Gastroesophageal sphincter (tissue), 4 donors: ENCODE results near the gene COL25A1. TPM values are rescaled to one million over a fixed set of nuclear protein-coding genes. Genes with fewer than 3 reads are reported as not detected.

Experiments
- ATAC-seq: fragments of 150-250 bp; one replicate; pipeline ENCODE4 v1.9.1; 2016; ENCODE audit warnings: mild to moderate bottlenecking, moderate library complexity
- H3K27ac ChIP-seq, 4 donors: fragments of 200-600 bp; sonication (generic) in 3 of 4; 1 replicate in 3 of 4; 2 replicates in 1 of 4; pipeline ENCODE4 v1.5.1; 2016 to 2019
- H3K27me3 ChIP-seq: fragments of 200-600 bp; sonication (generic); one replicate; pipeline ENCODE4 v1.5.1; 2019
- H3K36me3 ChIP-seq, 2 donors: fragments of 200-600 bp; sonication (generic); one replicate each; pipeline ENCODE4 v1.5.1; 2019; ENCODE audit warnings: control low read depth in 1 of 2
- H3K4me1 ChIP-seq, 3 donors: fragments of 200-600 bp; sonication (generic); 1 replicate in 2 of 3; 2 replicates in 1 of 3; pipeline ENCODE4 v1.5.1; 2016 to 2019; ENCODE audit warnings: control low read depth in 2 of 3
- H3K4me3 ChIP-seq, 2 donors: fragments of 200-600 bp; sonication (generic); one replicate each; pipeline ENCODE4 v1.5.1; 2019; ENCODE audit warnings: mild to moderate bottlenecking in 1 of 2, moderate library complexity in 1 of 2
- H3K9me3 ChIP-seq, 3 donors: fragments of 200-600 bp; sonication (generic); one replicate each; pipeline ENCODE4 v1.5.1; 2017 to 2019; ENCODE audit warnings: control low read depth in 2 of 3
- CTCF ChIP-seq, 4 experiments: fragments of 200-600 bp in 2 of 4; fragments of 450-650 bp in 2 of 4; sonication (generic) in 1 of 4; IDR thresholded peaks; one replicate each; pipeline ENCODE4 v1.5.1; 2017 to 2019; ENCODE audit warnings: antibody characterized with exemption in 4 of 4, mild to moderate bottlenecking in 2 of 4, moderate library complexity in 2 of 4
- EP300 ChIP-seq: sonication (generic); formaldehyde crosslinking; IDR thresholded peaks from one replicate; pipeline ENCODE4 v1.6.1; 2017; ENCODE audit warnings: antibody characterized with exemption, mild to moderate bottlenecking
- POLR2A ChIP-seq, 2 donors: fragments of 450-650 bp; IDR thresholded peaks; one replicate each; pipeline ENCODE4 v1.6.1; 2017; ENCODE audit warnings: antibody characterized with exemption in 2 of 2, mild to moderate bottlenecking in 2 of 2, moderate library complexity in 1 of 2
- POLR2AphosphoS5 ChIP-seq: sonication (generic); formaldehyde crosslinking; IDR thresholded peaks from one replicate; pipeline ENCODE4 v1.6.1; 2017; ENCODE audit warnings: antibody characterized with exemption
- WGBS, 2 donors: methylation state at CpG; one replicate each; pipeline ENCODE4 v1.1.5; 2018; ENCODE audit warnings: low coverage in 1 of 2; 5-methylcytosine and 5-hydroxymethylcytosine counted together
- total RNA-seq, 4 donors: library from RNA; depleted of rRNA; stranded (reverse); fragments of >200 nt; gene quantifications; one replicate each; pipeline ENCODE4 v1.1.0, GENCODE V29; 2016

Gene COL25A1
- total RNA-seq, 4 donors from 2014 or later: 0.40 to 1.8 (median 1.0) TPM

- no peak for TF ChIP-seq POLR2A (IDR thresholded peaks at IDR 0.05)
- no peak for TF ChIP-seq POLR2AphosphoS5
- TF ChIP-seq CTCF (IDR thresholded peaks at IDR 0.05): no peak
- no peak for TF ChIP-seq EP300
- peaks cover 0 to under 1% (median 0%) of the 10 kb centered on the region in 3 donors for H3K4me1 ChIP-seq
- no peak overlapping the region for H3K27ac ChIP-seq
- no peaks in the 10 kb centered on the region for H3K36me3 ChIP-seq
- H3K9me3 ChIP-seq: no peaks in the 10 kb centered on the region
- H3K27me3 ChIP-seq: no peaks in the 10 kb centered on the region
- no peak for ATAC-seq
- no peak overlapping the region for H3K4me3 ChIP-seq
- 87 to 88% methylated on average over 3 of the region's 3 CpGs for WGBS, 2 donors
Observed at GRCh38 chr4:109041463-109042360, 260.7 kb downstream of the COL25A1 start.

GRCh38 chr4:109040441-109040840, 262.0 kb downstream of the COL25A1 start:
- 77 to 81% methylated on average over 5 of the region's 5 CpGs for WGBS, 2 donors
- TF ChIP-seq POLR2A (IDR thresholded peaks at IDR 0.05) (no peak), CTCF (IDR thresholded peaks at IDR 0.05) (no peak), POLR2AphosphoS5 (no peak), EP300 (no peak)
- no peaks in the 10 kb centered on the region for H3K9me3 ChIP-seq

GRCh38 chr4:109037026-109037425, 265.4 kb downstream of the COL25A1 start:
- TF ChIP-seq POLR2A (IDR thresholded peaks at IDR 0.05) (no peak), EP300 (no peak), POLR2AphosphoS5 (no peak), CTCF (IDR thresholded peaks at IDR 0.05) (no peak)

More at GRCh38 chr4:109040441-109040840, 262.0 kb downstream of the COL25A1 start:
- ATAC-seq: no peak
- Histone ChIP-seq H3K4me3 (no peak overlapping the region), H3K27me3 (no peaks in the 10 kb centered on the region), H3K27ac (no peak overlapping the region), H3K4me1 (no peaks in the 10 kb centered on the region), H3K36me3 (no peaks in the 10 kb centered on the region)

GRCh38 chr4:109033993-109034392, 268.5 kb downstream of the COL25A1 start:
- no peak overlapping the region for H3K27ac ChIP-seq
- 50 to 96% methylated on average over 1 of the region's 1 CpG for WGBS, 2 donors
- H3K27me3 ChIP-seq: no peaks in the 10 kb centered on the region
- no peak for ATAC-seq
- no peaks in the 10 kb centered on the region for H3K9me3 ChIP-seq
- TF ChIP-seq EP300 (no peak), POLR2A (IDR thresholded peaks at IDR 0.05) (no peak), CTCF (IDR thresholded peaks at IDR 0.05) (no peak), POLR2AphosphoS5 (no peak)
- H3K36me3 ChIP-seq: no peaks in the 10 kb centered on the region
- H3K4me3 ChIP-seq: no peak overlapping the region
- H3K4me1 ChIP-seq: no peaks in the 10 kb centered on the region

More at GRCh38 chr4:109037026-109037425, 265.4 kb downstream of the COL25A1 start:
- Histone ChIP-seq H3K36me3 (no peaks in the 10 kb centered on the region), H3K9me3 (no peaks in the 10 kb centered on the region), H3K4me3 (no peak overlapping the region), H3K27me3 (no peaks in the 10 kb centered on the region), H3K4me1 (no peaks in the 10 kb centered on the region), H3K27ac (no peak overlapping the region)
- no peak for ATAC-seq
- WGBS, 2 donors: 5 to 37% methylated on average over 2 of the region's 2 CpGs

DNA sequence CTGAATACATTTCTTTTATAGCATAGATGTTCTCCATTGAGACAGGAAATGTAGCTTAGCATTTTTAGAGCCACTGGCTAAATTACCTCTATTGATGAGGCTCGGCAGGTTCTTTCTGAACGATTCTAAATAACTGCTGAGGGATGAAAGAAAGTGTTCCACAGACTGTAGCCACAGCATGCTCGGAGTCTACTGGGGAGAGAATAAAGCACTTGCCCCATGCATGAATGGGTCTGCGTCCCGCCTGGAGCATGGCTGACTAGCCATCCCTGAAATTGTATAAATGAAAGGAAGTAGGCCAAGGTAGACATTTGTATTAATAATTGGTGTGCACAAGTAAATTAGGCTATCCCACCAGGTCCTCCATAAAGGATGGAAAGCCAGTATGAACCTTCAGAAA, 269.8 kb downstream of the COL25A1 start:
- ATAC-seq: no peak
- Histone ChIP-seq H3K27ac (no peak overlapping the region), H3K36me3 (no peaks in the 10 kb centered on the region), H3K27me3 (no peaks in the 10 kb centered on the region), H3K4me3 (no peak overlapping the region), H3K9me3 (no peaks in the 10 kb centered on the region), H3K4me1 (no peaks in the 10 kb centered on the region)
- WGBS, 2 donors: 78 to 92% methylated on average over 5 of the region's 5 CpGs
- TF ChIP-seq POLR2A (IDR thresholded peaks at IDR 0.05) (no peak), CTCF (IDR thresholded peaks at IDR 0.05) (no peak), POLR2AphosphoS5 (no peak), EP300 (no peak)
